NOMO-1 (cell line): ENCODE data around the gene CDH10.
A peak's percentile ranks its signal among the peaks of the same experiment; 100 is the strongest.

ENCODE experiments used
- DNase-seq, 2 experiments: peaks; one replicate each; lab custom pipeline; 2025; ENCODE audit not compliant: unreplicated experiment in 2 of 2; lab: John Stamatoyannopoulos, UW

CDH10 gene

DNA sequence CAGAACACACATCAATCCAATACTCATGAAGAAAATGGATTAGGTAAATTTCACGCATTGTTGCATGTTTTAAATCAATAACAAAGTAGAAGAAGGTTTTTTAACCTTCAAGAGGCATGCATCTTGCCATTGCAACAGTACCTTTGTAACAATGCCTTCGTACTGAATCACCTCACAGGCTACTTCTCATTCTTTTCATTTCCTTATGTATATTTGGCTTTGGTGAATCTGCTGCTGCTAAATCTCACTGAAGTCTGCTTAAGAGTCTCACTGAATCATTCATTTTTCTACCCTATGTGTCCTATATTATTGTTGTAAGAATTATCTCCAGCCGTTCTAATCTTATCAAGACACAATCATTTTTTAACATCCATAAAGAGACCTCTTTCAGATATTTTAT lies 152.5 kb downstream of the CDH10 start:
- DNase-seq, result no peak

- DNase-seq, result no peak
Measured at GRCh38 chr5:24491490-24491889, 153.3 kb downstream of the CDH10 start.

DNA sequence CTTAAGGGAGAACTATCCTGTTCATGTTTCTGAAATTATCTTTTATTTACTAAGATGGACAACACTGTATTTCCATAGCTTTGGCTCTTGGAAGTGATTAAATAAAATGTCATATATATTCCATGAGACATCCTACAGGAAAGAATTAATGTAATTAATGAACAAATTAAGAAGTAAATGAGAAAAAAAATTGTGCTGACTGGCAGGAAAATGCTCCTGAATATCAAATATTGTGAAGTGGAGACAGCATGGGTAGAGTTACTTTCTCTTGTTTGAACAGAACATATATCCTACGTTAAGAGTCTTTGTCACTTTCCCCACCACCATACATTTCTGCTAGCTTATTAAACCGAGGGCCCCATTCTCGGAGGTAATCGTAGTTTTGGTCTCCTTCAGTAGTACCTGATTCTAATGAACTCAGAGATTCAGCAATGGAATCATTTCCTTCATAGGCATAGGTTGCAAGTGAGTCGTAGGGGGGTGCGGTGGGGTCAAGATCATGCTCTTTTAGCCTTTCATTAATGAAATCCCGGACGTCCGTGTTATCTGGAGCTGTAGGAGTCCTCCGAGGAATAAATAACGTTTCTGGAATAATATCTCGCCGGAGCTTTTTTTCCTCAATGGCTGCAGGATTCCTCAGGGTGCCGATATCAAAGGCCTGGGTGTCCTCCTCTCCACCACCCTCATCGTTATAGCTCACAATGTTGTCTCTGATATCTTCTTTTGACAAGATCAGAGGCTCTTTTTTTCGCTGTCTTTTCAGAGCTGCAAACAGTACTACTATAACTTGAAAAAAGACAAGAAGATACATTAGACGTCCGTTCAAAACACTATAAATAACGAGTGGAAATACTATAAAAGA lies 157.2 kb downstream of the CDH10 start:
- DNase-seq, result no peak

- DNase-seq, result peak; percentile 14 to 86
Measured at GRCh38 chr5:24480952-24481351, 163.8 kb downstream of the CDH10 start.

GRCh38 chr5:24477958-24478357 lies 166.8 kb downstream of the CDH10 start:
- DNase-seq, result no peak

DNA sequence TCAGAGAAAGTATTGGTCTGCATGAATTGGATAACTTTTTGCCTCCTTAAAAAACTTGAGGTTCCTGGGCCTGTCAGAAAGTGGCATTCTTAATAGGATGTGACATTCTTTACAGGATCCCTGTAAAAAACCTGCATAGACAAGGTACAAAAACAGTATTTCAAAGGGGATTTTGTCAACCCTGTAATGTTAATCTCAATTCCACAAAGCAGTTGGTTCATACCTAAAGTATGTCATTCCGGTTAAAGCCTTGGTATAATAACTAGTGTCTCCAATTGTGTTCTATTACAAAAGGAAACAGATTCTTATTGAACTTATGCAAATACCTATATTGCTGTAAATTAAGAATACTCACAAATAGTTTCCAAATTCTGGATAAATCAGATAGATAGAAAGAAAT lies 169.7 kb downstream of the CDH10 start:
- DNase-seq, result no peak

DNA sequence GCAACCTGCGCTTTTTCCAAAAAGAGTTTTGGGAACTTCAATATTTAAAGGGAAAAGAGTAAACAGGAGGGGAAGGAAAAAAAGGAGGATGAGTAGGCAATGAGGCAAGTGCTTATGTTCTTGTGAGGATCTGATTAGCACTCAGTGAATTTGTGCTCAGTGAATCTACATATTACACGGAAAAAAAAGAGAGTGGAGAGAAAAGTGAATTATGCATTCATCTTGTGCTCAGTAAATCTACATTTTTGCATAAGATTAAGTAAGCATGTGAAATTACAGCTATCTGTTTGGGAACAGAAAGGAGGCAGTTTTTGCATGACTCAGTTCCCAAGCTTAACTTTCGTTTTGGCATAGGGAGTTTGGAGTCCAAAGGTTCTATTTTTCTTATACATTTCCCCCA lies 170.1 kb downstream of the CDH10 start:
- DNase-seq, result no peak

DNA sequence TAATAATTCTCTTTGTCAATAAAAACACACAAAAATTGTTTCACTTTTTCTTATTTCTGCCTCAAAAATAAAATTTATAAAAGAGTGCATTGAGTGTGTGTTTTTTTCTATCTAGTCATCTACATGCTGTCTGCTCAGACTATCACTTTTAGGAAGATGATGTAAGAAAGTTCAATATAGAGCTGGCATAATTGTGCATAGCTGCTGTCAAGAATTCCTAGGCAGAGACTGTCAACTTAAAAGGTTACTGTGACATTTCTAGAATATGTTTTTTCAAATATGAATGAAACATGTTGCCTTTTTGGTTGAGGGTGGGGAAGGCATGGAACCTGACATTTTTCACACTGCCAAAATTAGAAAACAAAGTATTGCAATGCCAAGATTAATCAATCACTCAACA lies 172.3 kb downstream of the CDH10 start:
- DNase-seq, result no peak

DNA sequence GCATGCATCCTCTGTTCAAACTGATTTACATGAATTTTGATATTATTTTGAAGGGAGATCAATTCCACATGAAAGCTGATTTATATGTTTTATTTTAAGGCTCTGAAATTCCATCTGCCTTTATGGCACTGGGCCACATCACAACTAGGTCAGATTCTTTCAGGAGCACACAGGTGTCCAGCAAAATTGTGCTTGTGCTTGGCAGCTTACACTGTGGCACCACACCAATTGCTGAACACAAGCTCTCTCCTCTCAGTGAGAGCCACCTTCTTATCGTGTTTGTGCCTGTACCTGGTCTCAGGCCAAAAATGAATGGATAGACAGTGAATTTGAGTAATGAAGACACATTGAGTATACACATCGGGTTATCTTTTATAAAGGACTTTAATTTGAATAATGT lies 200.4 kb downstream of the CDH10 start:
- no peak for DNase-seq

- DNase-seq, result no peak
Measured at GRCh38 chr5:24439465-24439864, 205.3 kb downstream of the CDH10 start.
